RWPE1 (cell line): ENCODE measurements around the gene MRRF.

Experiments
- CTCF ChIA-PET: fragments of 350-600 bp; sonication (Branson Sonifier 250); formaldehyde crosslinking; extraction: SDS; loops from one replicate; lab custom pipeline; 2021; lab: Yijun Ruan, JAX
- POLR2A ChIA-PET: fragments of 400-600 bp; formaldehyde crosslinking; extraction: SDS; loops from one replicate; lab custom pipeline; 2020; ENCODE audit warnings: antibody characterized with exemption; ENCODE audit not compliant: low non-redundant PET; lab: Yijun Ruan, JAX
- DNase-seq: peaks from one replicate; pipeline ENCODE4 v3.0.0; 2012; ENCODE audit warnings: low spot score
- H3K27ac ChIP-seq: fragments of 450-650 bp; 2 replicates; pipeline ENCODE4 v1.5.1; 2017
- CTCF ChIP-seq: fragments of 450-650 bp; conservative IDR thresholded peaks from 2 replicates; pipeline ENCODE4 v1.5.1; 2017; ENCODE audit warnings: low read depth, mild to moderate bottlenecking

MRRF gene

GRCh38 chr9:122256206-122256605 is 8.5 kb upstream of the MRRF start:
- no peak overlapping the region for H3K27ac ChIP-seq
- CTCF ChIA-PET, result interaction anchor here (0.7 kb wide), 1 partner anchor 31 kb away, joined by 4 read pairs; no protein-coding TSS in a partner anchor
- no peak for TF ChIP-seq CTCF
- POLR2A ChIA-PET, result no interaction called here
- DNase-seq, result no peak

GRCh38 chr9:122258886-122259415 is 5.7 kb upstream of the MRRF start:
- no peak for TF ChIP-seq CTCF
- ChIA-PET POLR2A (no interaction called here), CTCF (no interaction called here)
- no peak for DNase-seq
- H3K27ac ChIP-seq, result no peak overlapping the region

GRCh38 chr9:122261469-122261881 is 3.2 kb upstream of the MRRF start:
- TF ChIP-seq CTCF, result no peak
- DNase-seq, result peak; percentile 32
- ChIA-PET CTCF (interaction anchor here (1.0 kb wide), 1 partner anchor 139 kb away, joined by 6 read pairs; no protein-coding TSS in a partner anchor), POLR2A (interaction anchor here (0.6 kb wide), 1 partner anchor 1362 kb away, joined by 3 read pairs; no protein-coding TSS in a partner anchor)
- no peak overlapping the region for H3K27ac ChIP-seq

GRCh38 chr9:122262073-122262472 is 2.6 kb upstream of the MRRF start:
- POLR2A ChIA-PET, result no interaction called here
- DNase-seq, result no peak
- CTCF ChIA-PET, result interaction anchor here (0.6 to 1.0 kb wide), 2 partner anchors 101 to 139 kb away, joined by 3 to 6 read pairs; no protein-coding TSS in a partner anchor
- no peak for TF ChIP-seq CTCF
- no peak overlapping the region for H3K27ac ChIP-seq

GRCh38 chr9:122263699-122264349 is 858 bp upstream of the MRRF start:
- no peak for TF ChIP-seq CTCF
- CTCF ChIA-PET, result interaction anchor here (0.6 to 1.9 kb wide), 3 partner anchors 91 to 835 kb away, joined by 3 to 7 read pairs (median 3); no protein-coding TSS in a partner anchor
- DNase-seq, result no peak
- peak overlapping the region; percentile 88 for H3K27ac ChIP-seq
- POLR2A ChIA-PET, result no interaction called here

- TF ChIP-seq CTCF, result no peak
- no peak for DNase-seq
- H3K27ac ChIP-seq, result peak overlapping the region; percentile 88
- ChIA-PET CTCF (interaction anchor here (0.5 to 1.9 kb wide), 4 partner anchors 10 to 623 kb away, joined by 3 to 7 read pairs (median 3); no protein-coding TSS in a partner anchor), POLR2A (interaction anchor here (0.7 to 1.3 kb wide), 3 partner anchors 15 to 167 kb away, joined by 3 to 5 read pairs (median 5); no protein-coding TSS in a partner anchor)
Observed at GRCh38 chr9:122265149-122265915, 650 bp downstream of the MRRF start.
